Ishikawa (cell line): ENCODE measurements around the gene ZFP36L2.

ENCODE experiments used
- CEBPB ChIP-seq: IDR thresholded peaks from 2 replicates; pipeline ENCODE4 v1.6.1; 2012
- CREB1 ChIP-seq: IDR thresholded peaks from 2 replicates; pipeline ENCODE4 v1.6.1; 2012; ENCODE audit warnings: low read depth
- EGR1 ChIP-seq: IDR thresholded peaks from 2 replicates; pipeline ENCODE4 v1.6.1; 2012
- EP300 ChIP-seq: IDR thresholded peaks from 2 replicates; pipeline ENCODE4 v1.6.1; 2012; ENCODE audit warnings: borderline replicate concordance
- FOXM1 ChIP-seq: IDR thresholded peaks from 2 replicates; pipeline ENCODE4 v1.6.1; 2012; ENCODE audit warnings: low read depth, borderline replicate concordance
- NFIC ChIP-seq: IDR thresholded peaks from 2 replicates; pipeline ENCODE4 v1.6.1; 2012
- RAD21 ChIP-seq: IDR thresholded peaks from 2 replicates; pipeline ENCODE4 v1.6.1; 2012; ENCODE audit warnings: low read depth
- TAF1 ChIP-seq: IDR thresholded peaks from 2 replicates; pipeline ENCODE4 v1.6.1; 2012; ENCODE audit warnings: low read depth, mild to moderate bottlenecking
- TCF12 ChIP-seq: IDR thresholded peaks from 2 replicates; pipeline ENCODE4 v1.6.1; 2012; ENCODE audit warnings: low read depth
- TEAD4 ChIP-seq: IDR thresholded peaks from 2 replicates; pipeline ENCODE4 v1.6.1; 2012
- YY1 ChIP-seq: IDR thresholded peaks from 2 replicates; pipeline ENCODE4 v1.6.1; 2012; ENCODE audit warnings: low read depth
- ZBTB7A ChIP-seq: IDR thresholded peaks from 2 replicates; pipeline ENCODE4 v1.6.1; 2012; ENCODE audit warnings: low read depth
- TF ChIP-seq, protein P1 (sequence below): IDR thresholded peaks from 2 replicates; pipeline ENCODE4 v1.6.1; 2012; ENCODE audit warnings: low read depth, mild to moderate bottlenecking
- TF ChIP-seq, protein P2 (sequence below): IDR thresholded peaks from 2 replicates; pipeline ENCODE4 v1.6.1; 2012
- TF ChIP-seq, protein P3 (sequence below): IDR thresholded peaks from 2 replicates; pipeline ENCODE4 v1.6.1; 2012

Gene ZFP36L2

DNA sequence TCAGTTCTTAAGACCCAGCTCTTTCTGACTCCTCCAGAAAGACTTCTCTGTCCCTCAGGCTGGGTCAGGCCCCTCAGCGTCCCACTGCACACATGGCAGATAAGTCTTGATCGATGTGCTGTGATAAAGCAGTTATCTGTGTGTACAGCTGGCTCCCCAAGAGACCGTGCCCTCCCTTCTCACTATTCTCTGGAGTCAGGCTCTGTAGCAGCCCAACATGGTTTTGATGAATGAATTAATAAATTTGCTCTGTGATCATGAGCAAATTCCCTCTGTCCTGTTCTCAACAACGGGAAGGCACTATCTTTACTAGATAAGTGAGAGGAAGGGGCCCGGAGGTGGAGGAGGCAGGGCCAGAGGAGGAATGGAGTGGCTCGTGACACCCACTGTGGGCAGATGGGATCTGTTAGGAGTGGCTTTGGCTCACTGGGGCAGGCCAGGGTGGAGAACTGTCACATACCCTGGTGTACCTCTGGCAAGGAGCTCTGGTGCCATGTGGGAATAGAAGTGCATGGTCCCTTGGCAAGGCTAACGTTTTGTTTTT, 48.3 kb downstream of the ZFP36L2 start:
- TF ChIP-seq ZBTB7A (no peak), EGR1 (no peak), CREB1 (no peak), YY1 (no peak), TAF1 (no peak), CEBPB (no peak), TCF12 (no peak), NFIC (no peak), EP300 (no peak), RAD21 (no peak), TEAD4 (no peak), FOXM1 (no peak)
- TF ChIP-seq, protein P1, sequence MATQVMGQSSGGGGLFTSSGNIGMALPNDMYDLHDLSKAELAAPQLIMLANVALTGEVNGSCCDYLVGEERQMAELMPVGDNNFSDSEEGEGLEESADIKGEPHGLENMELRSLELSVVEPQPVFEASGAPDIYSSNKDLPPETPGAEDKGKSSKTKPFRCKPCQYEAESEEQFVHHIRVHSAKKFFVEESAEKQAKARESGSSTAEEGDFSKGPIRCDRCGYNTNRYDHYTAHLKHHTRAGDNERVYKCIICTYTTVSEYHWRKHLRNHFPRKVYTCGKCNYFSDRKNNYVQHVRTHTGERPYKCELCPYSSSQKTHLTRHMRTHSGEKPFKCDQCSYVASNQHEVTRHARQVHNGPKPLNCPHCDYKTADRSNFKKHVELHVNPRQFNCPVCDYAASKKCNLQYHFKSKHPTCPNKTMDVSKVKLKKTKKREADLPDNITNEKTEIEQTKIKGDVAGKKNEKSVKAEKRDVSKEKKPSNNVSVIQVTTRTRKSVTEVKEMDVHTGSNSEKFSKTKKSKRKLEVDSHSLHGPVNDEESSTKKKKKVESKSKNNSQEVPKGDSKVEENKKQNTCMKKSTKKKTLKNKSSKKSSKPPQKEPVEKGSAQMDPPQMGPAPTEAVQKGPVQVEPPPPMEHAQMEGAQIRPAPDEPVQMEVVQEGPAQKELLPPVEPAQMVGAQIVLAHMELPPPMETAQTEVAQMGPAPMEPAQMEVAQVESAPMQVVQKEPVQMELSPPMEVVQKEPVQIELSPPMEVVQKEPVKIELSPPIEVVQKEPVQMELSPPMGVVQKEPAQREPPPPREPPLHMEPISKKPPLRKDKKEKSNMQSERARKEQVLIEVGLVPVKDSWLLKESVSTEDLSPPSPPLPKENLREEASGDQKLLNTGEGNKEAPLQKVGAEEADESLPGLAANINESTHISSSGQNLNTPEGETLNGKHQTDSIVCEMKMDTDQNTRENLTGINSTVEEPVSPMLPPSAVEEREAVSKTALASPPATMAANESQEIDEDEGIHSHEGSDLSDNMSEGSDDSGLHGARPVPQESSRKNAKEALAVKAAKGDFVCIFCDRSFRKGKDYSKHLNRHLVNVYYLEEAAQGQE: no peak
- TF ChIP-seq, protein P2, sequence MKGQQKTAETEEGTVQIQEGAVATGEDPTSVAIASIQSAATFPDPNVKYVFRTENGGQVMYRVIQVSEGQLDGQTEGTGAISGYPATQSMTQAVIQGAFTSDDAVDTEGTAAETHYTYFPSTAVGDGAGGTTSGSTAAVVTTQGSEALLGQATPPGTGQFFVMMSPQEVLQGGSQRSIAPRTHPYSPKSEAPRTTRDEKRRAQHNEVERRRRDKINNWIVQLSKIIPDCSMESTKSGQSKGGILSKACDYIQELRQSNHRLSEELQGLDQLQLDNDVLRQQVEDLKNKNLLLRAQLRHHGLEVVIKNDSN: no peak
- TF ChIP-seq, protein P3, sequence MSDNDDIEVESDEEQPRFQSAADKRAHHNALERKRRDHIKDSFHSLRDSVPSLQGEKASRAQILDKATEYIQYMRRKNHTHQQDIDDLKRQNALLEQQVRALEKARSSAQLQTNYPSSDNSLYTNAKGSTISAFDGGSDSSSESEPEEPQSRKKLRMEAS: no peak

DNA sequence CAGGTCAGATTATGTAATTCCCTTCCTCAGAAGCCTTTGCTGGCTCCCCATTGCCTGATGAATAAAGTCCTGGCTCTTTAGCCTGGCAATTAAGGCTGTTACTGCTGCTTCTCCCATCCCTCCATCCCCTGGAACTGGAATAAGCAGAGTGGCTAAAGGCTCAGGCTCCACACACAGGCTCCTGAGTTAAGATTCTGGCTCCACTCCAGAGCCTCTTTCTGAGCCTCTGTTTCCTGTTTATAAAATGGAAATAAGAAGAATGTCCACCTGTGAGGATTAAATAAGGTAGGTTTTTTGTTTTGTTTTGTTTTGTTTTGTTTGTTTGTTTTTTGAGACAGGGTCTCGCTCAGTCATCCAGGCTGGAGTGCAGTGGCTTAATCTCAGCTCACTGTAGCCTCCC, 50.0 kb downstream of the ZFP36L2 start:
- TF ChIP-seq, protein P2: no peak
- TF ChIP-seq TCF12 (no peak), RAD21 (no peak), EP300 (no peak), CEBPB (no peak), TEAD4 (no peak), TAF1 (no peak), FOXM1 (no peak), CREB1 (no peak)
- TF ChIP-seq, protein P3: no peak
- TF ChIP-seq, protein P1: no peak

DNA sequence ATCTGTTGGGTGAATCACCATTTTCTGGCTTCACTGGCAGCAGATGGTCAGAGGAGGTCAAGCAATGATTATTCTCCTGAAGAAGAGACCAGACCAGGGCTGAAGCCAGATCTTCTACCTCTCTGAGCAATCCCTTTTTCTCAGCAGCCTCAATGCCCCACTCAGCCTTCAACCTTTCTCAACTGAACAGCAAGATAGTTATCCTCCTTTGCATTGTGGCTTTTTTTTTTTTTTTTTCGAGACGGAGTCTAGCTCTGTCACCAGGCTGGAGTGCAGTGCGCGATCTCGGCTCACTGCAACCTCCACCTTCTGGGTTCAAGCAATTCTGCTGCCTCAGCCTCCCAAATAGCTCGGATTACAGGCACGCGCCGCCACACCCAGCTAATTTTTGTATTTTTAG, 50.5 kb downstream of the ZFP36L2 start:
- TF ChIP-seq TAF1 (no peak), ZBTB7A (no peak), CREB1 (no peak), RAD21 (no peak), CEBPB (no peak), EGR1 (no peak), TCF12 (no peak), YY1 (no peak), NFIC (no peak)
- TF ChIP-seq, protein P3: no peak
- TF ChIP-seq, protein P2: no peak

DNA sequence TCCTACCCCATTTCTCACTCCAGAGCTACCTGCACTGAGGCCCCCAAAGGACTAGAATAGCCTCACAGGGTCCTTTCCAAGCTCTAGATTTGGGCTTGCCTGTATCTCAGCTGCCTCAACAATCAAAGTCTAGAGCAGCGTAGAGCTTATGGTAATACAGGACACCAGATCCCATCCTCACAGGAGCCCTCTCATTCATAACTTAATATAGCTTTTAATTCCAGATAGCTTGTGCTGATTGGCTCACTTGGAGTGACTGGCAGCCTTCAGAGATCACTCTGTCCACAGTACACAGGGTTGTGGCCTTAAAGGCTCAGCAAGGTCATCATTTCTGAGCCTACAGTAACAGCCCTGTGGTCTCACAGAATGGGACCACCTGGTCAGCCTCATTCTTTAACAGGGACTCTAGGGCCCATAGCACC, 51.4 kb downstream of the ZFP36L2 start:
- TF ChIP-seq, protein P3: no peak
- TF ChIP-seq, protein P2: no peak
- TF ChIP-seq TCF12 (no peak), CEBPB (no peak), ZBTB7A (no peak), TEAD4 (no peak), CREB1 (no peak), TAF1 (no peak), RAD21 (no peak), FOXM1 (no peak), EP300 (no peak), YY1 (no peak), EGR1 (no peak), NFIC (no peak)
- TF ChIP-seq, protein P1: no peak
